Omental fat pad (tissue), 4 donors: ENCODE results near the gene HERC4. TPM values are rescaled to one million over a fixed set of nuclear protein-coding genes. Genes with fewer than 3 reads are reported as not detected.

Source experiments
- ATAC-seq: fragments of 150-250 bp; one replicate; pipeline ENCODE4 v1.9.1; 2016; ENCODE audit warnings: mild to moderate bottlenecking, moderate library complexity; ENCODE audit not compliant: low FRiP score
- DNase-seq: peaks from one replicate; pipeline ENCODE4 v3.0.0-alpha.2; 2019; ENCODE audit warnings: low spot score
- total RNA-seq, 4 donors: library from RNA; depleted of rRNA; stranded (reverse); fragments of >200 nt; gene quantifications; one replicate each; pipeline ENCODE4 v1.1.0, GENCODE V29; 2016
- TF ChIP-seq, protein P1 (sequence below), 3 donors: fragments of 450-650 bp; IDR thresholded peaks; one replicate each; pipeline ENCODE4 v1.5.1; 2016 to 2017; ENCODE audit warnings: antibody characterized with exemption in 3 of 3, mild to moderate bottlenecking in 3 of 3, moderate library complexity in 2 of 3

Gene HERC4
- total RNA-seq, 4 donors from 2014 or later: 37.0 to 67.6 (median 50.5) TPM

DNA sequence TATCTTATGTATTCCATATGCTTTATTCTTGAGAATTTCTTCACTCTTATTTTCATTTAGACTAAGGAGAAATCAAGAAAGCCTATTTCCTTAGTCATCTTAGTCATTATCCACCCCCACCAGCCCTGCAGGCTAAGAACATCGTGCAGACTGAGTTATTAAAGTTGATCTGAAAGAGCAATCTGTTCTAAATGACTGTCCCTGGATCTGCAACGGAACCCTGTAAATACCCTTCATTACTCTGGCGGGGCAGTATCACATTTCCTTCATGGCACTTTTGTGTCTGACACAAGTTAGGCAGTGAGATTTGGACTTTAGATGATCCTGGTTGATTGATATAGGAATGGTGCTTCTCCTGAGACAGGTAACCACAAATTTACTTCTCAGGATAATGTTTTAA lies 30.7 kb upstream of the HERC4 start:
- ATAC-seq: no peak
- no peak for DNase-seq
- TF ChIP-seq, protein P1, sequence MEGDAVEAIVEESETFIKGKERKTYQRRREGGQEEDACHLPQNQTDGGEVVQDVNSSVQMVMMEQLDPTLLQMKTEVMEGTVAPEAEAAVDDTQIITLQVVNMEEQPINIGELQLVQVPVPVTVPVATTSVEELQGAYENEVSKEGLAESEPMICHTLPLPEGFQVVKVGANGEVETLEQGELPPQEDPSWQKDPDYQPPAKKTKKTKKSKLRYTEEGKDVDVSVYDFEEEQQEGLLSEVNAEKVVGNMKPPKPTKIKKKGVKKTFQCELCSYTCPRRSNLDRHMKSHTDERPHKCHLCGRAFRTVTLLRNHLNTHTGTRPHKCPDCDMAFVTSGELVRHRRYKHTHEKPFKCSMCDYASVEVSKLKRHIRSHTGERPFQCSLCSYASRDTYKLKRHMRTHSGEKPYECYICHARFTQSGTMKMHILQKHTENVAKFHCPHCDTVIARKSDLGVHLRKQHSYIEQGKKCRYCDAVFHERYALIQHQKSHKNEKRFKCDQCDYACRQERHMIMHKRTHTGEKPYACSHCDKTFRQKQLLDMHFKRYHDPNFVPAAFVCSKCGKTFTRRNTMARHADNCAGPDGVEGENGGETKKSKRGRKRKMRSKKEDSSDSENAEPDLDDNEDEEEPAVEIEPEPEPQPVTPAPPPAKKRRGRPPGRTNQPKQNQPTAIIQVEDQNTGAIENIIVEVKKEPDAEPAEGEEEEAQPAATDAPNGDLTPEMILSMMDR (IDR thresholded peaks at IDR 0.05): no peak

DNA sequence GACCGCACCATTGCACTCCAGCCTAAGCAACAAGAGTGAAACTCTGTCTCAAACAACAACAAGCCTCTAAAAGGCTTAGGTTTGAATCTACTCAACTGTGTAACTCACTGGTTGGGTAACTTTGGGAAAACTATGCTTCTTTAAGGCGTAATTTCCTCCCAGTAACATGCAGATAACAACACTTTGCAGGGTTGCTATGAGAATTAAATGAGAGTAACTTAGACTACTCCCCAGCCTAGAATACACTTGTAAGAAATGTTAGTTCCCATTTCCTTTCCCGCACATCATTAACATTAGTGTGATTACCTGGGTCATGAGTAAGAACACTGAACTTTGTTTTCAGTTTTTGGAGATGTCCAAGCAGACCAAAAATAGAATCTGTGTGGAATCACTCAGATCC lies 28.8 kb upstream of the HERC4 start:
- TF ChIP-seq, protein P1 (IDR thresholded peaks at IDR 0.05): no peak
- ATAC-seq: no peak
- no peak for DNase-seq

DNA sequence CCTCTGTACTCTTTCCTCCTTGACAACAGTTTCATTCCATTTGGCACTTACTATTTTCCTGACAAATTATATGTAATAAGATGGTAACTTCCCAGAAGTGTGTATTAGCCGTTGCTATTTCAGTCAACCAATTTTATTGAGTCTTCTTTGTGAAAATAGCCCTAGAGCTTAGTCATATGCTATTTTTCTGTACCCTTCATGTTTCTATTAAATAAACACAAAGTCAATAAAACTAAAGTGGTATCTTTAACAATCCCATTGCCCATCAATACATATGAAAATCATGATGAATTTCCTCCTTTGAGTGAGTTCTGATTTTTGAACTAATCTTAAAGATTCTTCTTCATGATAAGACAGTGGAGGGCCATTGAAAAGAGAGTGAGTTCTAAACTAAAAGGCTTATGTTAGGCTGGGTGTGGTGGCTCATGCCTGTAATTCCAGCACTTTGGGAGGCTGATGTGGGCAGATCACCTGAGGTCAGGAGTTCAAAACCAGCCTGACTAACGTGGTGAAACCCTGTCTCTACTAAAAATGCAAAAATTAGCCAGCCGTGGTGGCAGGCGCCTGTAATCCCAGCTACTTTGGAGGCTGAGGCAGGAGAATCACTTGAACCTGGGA lies 28.3 kb upstream of the HERC4 start:
- TF ChIP-seq, protein P1 (IDR thresholded peaks at IDR 0.05): no peak
- no peak for DNase-seq
- ATAC-seq: no peak

DNA sequence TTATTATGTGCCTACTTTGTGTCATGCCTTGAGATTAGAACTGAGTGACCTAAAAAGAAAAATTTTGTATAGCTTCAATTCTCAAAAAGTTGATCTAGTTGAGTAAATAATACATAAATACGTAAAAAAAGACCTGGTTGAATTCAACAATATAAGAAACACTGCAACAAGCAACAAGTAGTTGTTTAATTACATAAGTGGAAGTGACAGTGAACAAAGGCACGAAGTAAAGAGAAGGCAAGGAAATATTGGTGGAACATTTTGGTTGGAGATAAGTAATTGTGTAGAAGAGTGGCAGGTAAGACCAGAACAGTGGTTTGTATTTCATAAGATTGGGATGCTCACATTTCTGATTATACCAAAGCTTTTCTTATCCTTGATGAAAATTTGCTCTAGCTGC lies 26.0 kb upstream of the HERC4 start:
- TF ChIP-seq, protein P1 (IDR thresholded peaks at IDR 0.05): no peak
- ATAC-seq: no peak

DNA sequence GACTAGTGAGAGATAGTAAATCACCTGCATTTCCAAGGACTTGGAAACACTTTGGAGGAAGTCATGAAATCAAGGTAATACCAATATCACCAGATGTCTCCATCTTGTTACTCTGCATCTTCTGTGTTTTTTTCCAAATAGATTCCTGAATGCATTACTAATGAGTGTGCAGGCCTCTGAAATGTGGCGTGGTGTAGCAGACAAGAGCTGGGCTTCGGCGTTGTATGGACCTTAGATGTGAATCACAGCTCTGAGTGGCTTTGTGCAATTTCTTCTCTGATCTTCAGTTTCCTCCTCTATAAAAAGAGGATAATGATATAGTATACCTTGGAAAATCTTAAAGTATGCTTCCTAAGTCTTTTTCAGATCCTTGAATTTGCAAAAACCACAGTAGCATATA lies 24.7 kb upstream of the HERC4 start:
- ATAC-seq: no peak
- TF ChIP-seq, protein P1 (IDR thresholded peaks at IDR 0.05): no peak
- no peak for DNase-seq

More for the DNA sequence above, 26.0 kb upstream of the HERC4 start:
- no peak for DNase-seq

DNA sequence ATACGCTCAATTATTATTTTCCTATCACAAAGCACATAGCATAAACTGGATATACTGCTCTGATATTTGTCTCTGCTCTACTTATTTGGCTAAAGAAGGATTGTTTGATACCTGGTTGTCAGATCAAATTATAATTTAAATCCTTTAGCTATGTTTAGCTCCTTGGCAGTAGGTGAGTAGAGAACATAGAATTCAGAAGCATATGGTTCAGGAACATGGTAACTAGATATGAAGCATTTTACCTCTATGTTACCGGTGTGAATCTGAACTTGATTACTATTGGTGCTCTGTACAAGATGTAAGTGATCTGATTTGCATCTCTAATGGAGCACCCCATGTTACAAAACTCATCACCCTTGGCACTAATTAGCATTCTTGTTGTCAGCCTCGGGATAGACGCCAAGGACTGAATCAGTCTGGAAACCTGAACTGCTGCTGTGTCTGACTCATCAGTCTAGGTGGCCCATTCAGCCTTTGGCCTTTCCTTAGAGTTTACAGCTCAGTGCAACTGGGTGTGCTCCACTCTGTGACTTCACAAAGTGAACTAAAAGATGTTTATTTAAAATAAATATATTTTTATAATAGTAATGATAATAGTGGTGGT lies 21.9 kb upstream of the HERC4 start:
- DNase-seq (peak; percentile 50), ATAC-seq (peak; percentile 97)
- TF ChIP-seq, protein P1 (IDR thresholded peaks at IDR 0.05): no peak

DNA sequence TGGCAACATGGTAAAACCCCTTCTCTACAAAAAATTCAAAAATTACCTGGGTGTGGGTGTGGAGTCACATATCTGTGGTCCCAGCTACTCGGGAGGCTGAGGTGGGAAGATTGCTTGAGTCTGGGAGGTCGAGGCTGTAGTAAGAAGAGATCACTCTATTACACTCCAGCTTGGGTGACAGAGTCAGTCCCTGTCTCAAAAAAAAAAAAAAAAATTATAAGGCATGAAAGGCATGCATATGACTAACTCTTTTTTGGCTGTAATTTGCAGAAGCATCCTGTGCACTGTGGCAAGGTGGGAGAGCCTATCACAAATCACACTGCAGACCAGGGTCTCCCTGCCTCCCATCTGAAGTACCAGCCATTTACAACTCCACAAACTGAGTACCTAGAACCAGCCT lies 20.1 kb upstream of the HERC4 start:
- TF ChIP-seq, protein P1 (IDR thresholded peaks at IDR 0.05): no peak
- DNase-seq (no peak), ATAC-seq (no peak)
